Measurements from ENCODE around the gene RPS2. TPM values are rescaled to one million over a fixed set of nuclear protein-coding genes. Genes with fewer than 3 reads are reported as not detected.
"Not testable (repeated sequence)": the region's sequence is repeated elsewhere in the genome, so short reads cannot be mapped to it uniquely, and the experiment has no call there.

RPS2 gene
- total RNA-seq, 1 donor from 2014 or later, result 2,813 TPM

GRCh38 chr16:1941162-1942046, 23.2 kb downstream of the RPS2 start:
- H3K4me3 ChIP-seq (ENCODE audit: low read depth, low read length), result peak overlapping the region; percentile 98
- peak; percentile 70 for DNase-seq (ENCODE audit: low read depth)
- peak; percentile 70 for TF ChIP-seq CTCF (conservative IDR thresholded peaks at IDR 0.05; ENCODE audit: low read depth, low read length)

- DNase-seq (ENCODE audit: low read depth), result no peak
- TF ChIP-seq CTCF (conservative IDR thresholded peaks at IDR 0.05; ENCODE audit: low read depth, low read length), result no peak
- H3K4me3 ChIP-seq (ENCODE audit: low read depth, low read length), result peak overlapping the region; percentile 98
Observed at GRCh38 chr16:1940273-1941161, 24.1 kb downstream of the RPS2 start.

- not testable (repeated sequence) for H3K4me3 ChIP-seq (ENCODE audit: low read depth, low read length); DNase-seq (ENCODE audit: low read depth)
Observed at GRCh38 chr16:1939833-1940232, 24.8 kb downstream of the RPS2 start.

GRCh38 chr16:1938910-1939309, 25.7 kb downstream of the RPS2 start:
- no peak for DNase-seq (ENCODE audit: low read depth)
- H3K4me3 ChIP-seq (ENCODE audit: low read depth, low read length), result no peak overlapping the region
- no peak for TF ChIP-seq CTCF (conservative IDR thresholded peaks at IDR 0.05; ENCODE audit: low read depth, low read length)

DNA sequence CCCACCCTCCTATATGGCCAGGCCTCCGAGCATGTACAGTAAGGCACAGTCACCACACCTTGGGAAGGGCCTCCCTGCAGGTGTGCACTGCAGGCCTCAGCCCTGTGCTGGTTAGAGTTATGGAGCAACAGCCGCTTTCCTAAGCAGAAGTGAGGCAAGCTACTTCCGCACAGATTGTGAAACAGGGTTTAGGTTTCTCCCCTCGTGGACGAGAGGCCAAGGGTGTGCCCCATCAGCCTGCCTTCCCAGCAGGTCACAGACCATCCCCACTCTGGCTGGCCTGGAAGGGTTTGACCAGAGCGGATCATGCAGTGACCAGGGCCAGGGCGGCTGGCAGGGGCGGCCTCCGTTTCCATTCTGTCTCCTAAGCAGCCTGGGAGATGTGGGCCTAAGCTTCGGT, 26.3 kb downstream of the RPS2 start:
- no peak for DNase-seq (ENCODE audit: low read depth)
- no peak for TF ChIP-seq CTCF (conservative IDR thresholded peaks at IDR 0.05; ENCODE audit: low read depth, low read length)
- H3K4me3 ChIP-seq (ENCODE audit: low read depth, low read length), result no peak overlapping the region

- DNase-seq (ENCODE audit: low read depth), result no peak
- H3K4me3 ChIP-seq (ENCODE audit: low read depth, low read length), result no peak overlapping the region
- no peak for TF ChIP-seq CTCF (conservative IDR thresholded peaks at IDR 0.05; ENCODE audit: low read depth, low read length)
Observed at GRCh38 chr16:1936945-1937479, 27.6 kb downstream of the RPS2 start.

GRCh38 chr16:1933097-1933661, 31.4 kb downstream of the RPS2 start:
- no peak for DNase-seq (ENCODE audit: low read depth)
- TF ChIP-seq CTCF (conservative IDR thresholded peaks at IDR 0.05; ENCODE audit: low read depth, low read length), result no peak
- H3K4me3 ChIP-seq (ENCODE audit: low read depth, low read length), result no peak overlapping the region
